K562 (cell line): Measurements from ENCODE around the gene SMARCC1. TPM values are rescaled to one million over a fixed set of nuclear protein-coding genes. Genes with fewer than 3 reads are reported as not detected.

Source experiments
- BDP1 ChIP-seq: IDR thresholded peaks from 3 replicates; pipeline ENCODE4 v1.6.1; 2011; ENCODE audit not compliant: insufficient read length, insufficient read depth
- CBX2 ChIP-seq: fragments of 200-600 bp; sonication (generic); IDR thresholded peaks from one replicate; pipeline ENCODE4 v1.6.1; 2012; ENCODE audit warnings: mild to moderate bottlenecking, low read length, inconsistent platforms; ENCODE audit not compliant: insufficient read depth, poor library complexity, severe bottlenecking
- COPS2 ChIP-seq: fragments of 450-650 bp; conservative IDR thresholded peaks from 2 replicates; pipeline ENCODE4 v1.6.1; 2016; ENCODE audit warnings: mild to moderate bottlenecking, moderate library complexity
- DNMT1 ChIP-seq: fragments of 450-650 bp; IDR thresholded peaks from 2 replicates; pipeline ENCODE4 v1.6.1; 2016; ENCODE audit warnings: antibody characterized with exemption, mild to moderate bottlenecking
- ETV5 ChIP-seq: sonication (generic); formaldehyde crosslinking; IDR thresholded peaks from 2 replicates; pipeline ENCODE4 v1.4.0; 2020; ENCODE audit warnings: low read depth, mild to moderate bottlenecking, missing genetic modification reagents
- FOXJ3 ChIP-seq: sonication (generic); formaldehyde crosslinking; IDR thresholded peaks from 2 replicates; pipeline ENCODE4 v1.4.0; 2020; ENCODE audit warnings: mild to moderate bottlenecking, missing genetic modification reagents
- GATAD2B ChIP-seq: fragments of 450-650 bp; IDR thresholded peaks from 2 replicates; pipeline ENCODE4 v1.6.1; 2017; ENCODE audit warnings: mild to moderate bottlenecking, borderline replicate concordance
- HDAC1 ChIP-seq, 2 experiments: fragments of 450-650 bp; IDR thresholded peaks; 2 replicates each; pipeline ENCODE4 v1.6.1; 2016 to 2017; ENCODE audit warnings: inconsistent platforms in 1 of 2, mild to moderate bottlenecking in 1 of 2, moderate library complexity in 1 of 2
- HDAC3 ChIP-seq: fragments of 450-650 bp; IDR thresholded peaks from 2 replicates; pipeline ENCODE4 v1.6.1; 2018; ENCODE audit warnings: borderline replicate concordance, mild to moderate bottlenecking, moderate library complexity; ENCODE audit not compliant: partially characterized antibody
- HDAC8 ChIP-seq: fragments of 450-650 bp; IDR thresholded peaks from 2 replicates; pipeline ENCODE4 v1.6.1; 2016; ENCODE audit warnings: mild to moderate bottlenecking, missing genetic modification characterization, moderate library complexity, missing compliant biosample characterization
- HMBOX1 ChIP-seq: sonication (generic); IDR thresholded peaks from 2 replicates; pipeline ENCODE4 v1.6.1; 2016
- KLF13 ChIP-seq: fragments of 450-650 bp; IDR thresholded peaks from 2 replicates; pipeline ENCODE4 v1.6.1; 2016; ENCODE audit warnings: missing genetic modification characterization, low read depth, mild to moderate bottlenecking, missing compliant biosample characterization, moderate library complexity, borderline replicate concordance
- MBD2 ChIP-seq: sonication (generic); IDR thresholded peaks from 2 replicates; pipeline ENCODE4 v1.6.1; 2016; ENCODE audit warnings: low read depth, borderline replicate concordance
- MTA2 ChIP-seq: fragments of 450-650 bp; IDR thresholded peaks from 2 replicates; pipeline ENCODE4 v1.6.1; 2016; ENCODE audit warnings: low read depth
- MYBL2 ChIP-seq, 2 experiments: fragments of 450-650 bp in 1 of 2; sonication (generic) in 1 of 2; formaldehyde crosslinking in 1 of 2; IDR thresholded peaks; 2 replicates each; pipeline versions ENCODE4 v1.6.1 to v1.8.1; 2017 to 2022; ENCODE audit warnings: borderline replicate concordance in 1 of 2, inconsistent platforms in 1 of 2, low read depth in 1 of 2, mild to moderate bottlenecking in 1 of 2, missing genetic modification reagents in 1 of 2, moderate library complexity in 1 of 2
- PCBP1 ChIP-seq: fragments of 200-400 bp; formaldehyde crosslinking; IDR thresholded peaks from 2 replicates; pipeline ENCODE4 v1.6.1; 2018; ENCODE audit warnings: mild to moderate bottlenecking, low read depth, low read length; ENCODE audit not compliant: poor library complexity, severe bottlenecking
- PML ChIP-seq: IDR thresholded peaks from 2 replicates; pipeline ENCODE4 v1.6.1; 2012; ENCODE audit warnings: low read length, inconsistent platforms
- RBFOX2 ChIP-seq: fragments of 200-400 bp; formaldehyde crosslinking; IDR thresholded peaks from 2 replicates; pipeline ENCODE4 v1.6.1; 2017; ENCODE audit warnings: low read depth, mild to moderate bottlenecking, low read length, moderate library complexity
- SMAD4 ChIP-seq: fragments of 250-450 bp; sonication (Bioruptor Pico); conservative IDR thresholded peaks from 2 replicates; pipeline ENCODE4 v1.8.0; 2021; ENCODE audit warnings: inconsistent platforms, mild to moderate bottlenecking, moderate library complexity
- SNIP1 ChIP-seq: fragments of 450-650 bp; IDR thresholded peaks from 2 replicates; pipeline ENCODE4 v1.7.1; 2017; ENCODE audit warnings: low read depth, mild to moderate bottlenecking
- SNRNP70 ChIP-seq: fragments of 200-400 bp; formaldehyde crosslinking; optimal IDR thresholded peaks from 2 replicates; pipeline ENCODE3; 2017; ENCODE audit warnings: low read depth, low read length
- TAF1 ChIP-seq: IDR thresholded peaks from 2 replicates; pipeline ENCODE4 v1.6.1; 2011; ENCODE audit warnings: mild to moderate bottlenecking, low read length, moderate library complexity; ENCODE audit not compliant: insufficient read depth, control insufficient read depth, severe bottlenecking; ENCODE audit errors: extremely low read depth
- TCFL5 ChIP-seq: fragments of 250-450 bp; sonication (Bioruptor Pico); conservative IDR thresholded peaks from 2 replicates; pipeline ENCODE4 v1.6.1; 2021; ENCODE audit warnings: mild to moderate bottlenecking, moderate library complexity, matching md5 sums
- ZBTB34 ChIP-seq: fragments of 250-450 bp; sonication (Bioruptor Pico); IDR thresholded peaks from 2 replicates; pipeline ENCODE4 v1.8.0; 2021; ENCODE audit warnings: mild to moderate bottlenecking, moderate library complexity
- ZNF134 ChIP-seq: fragments of 250-450 bp; sonication (Bioruptor Pico); conservative IDR thresholded peaks from 2 replicates; pipeline ENCODE4 v1.4.0; 2020
- ZNF274 ChIP-seq: IDR thresholded peaks from 2 replicates; pipeline ENCODE4 v1.6.1; 2011; ENCODE audit warnings: low read depth, mild to moderate bottlenecking, low read length, moderate library complexity, borderline replicate concordance
- ZNF551 ChIP-seq: fragments of 250-450 bp; sonication (Bioruptor Pico); IDR thresholded peaks from 2 replicates; pipeline ENCODE4 v1.5.0; 2021; ENCODE audit warnings: mild to moderate bottlenecking, moderate library complexity
- ZNF589 ChIP-seq: fragments of 200-800 bp; sonication (Bioruptor generic); IDR thresholded peaks from 2 replicates; pipeline ENCODE4 v1.6.1; 2016; ENCODE audit warnings: low read depth, missing genetic modification characterization, missing compliant biosample characterization
- polyA plus RNA-seq, 8 experiments: library from polyadenylated mRNA; depleted of rRNA in 4 of 8; stranded (reverse) in 5 of 8; unstranded in 3 of 8; fragments of >200 nt; fragmentation: Nextera tagmentation in 2 of 8; fragmentation: Illumina TruSeq in 1 of 8; extraction: Ambion mirVana in 2 of 8; extraction: Trizol in 1 of 8; gene quantifications; 2 replicates each; pipeline versions ENCODE4 v1.2.1 to v1.2.3, GENCODE V29; 2011 to 2014; ENCODE audit warnings: inconsistent platforms in 1 of 8, missing spikeins in 1 of 8
- total RNA-seq, 7 experiments: library from RNA; depleted of rRNA in 6 of 7; stranded (reverse); fragments of >200 nt in 6 of 7; fragmentation: Illumina TruSeq in 2 of 7; extraction: Trizol in 2 of 7; gene quantifications; 2 replicates each; pipeline versions ENCODE4 v1.2.1 to v1.2.3, GENCODE V29; 2011 to 2021; ENCODE audit warnings: low replicate concordance in 1 of 7

Gene SMARCC1
- total and polyA plus RNA-seq, 9 of the 15 experiments (the other 6 are each of a cell fraction or from before 2014, with no cell fraction given): 20.7 to 199 (median 66.0) TPM

- no peak for TF ChIP-seq GATAD2B
- TF ChIP-seq PCBP1: no peak
- TF ChIP-seq PML: peak; percentile 81
- no peak for TF ChIP-seq RBFOX2
- no peak for TF ChIP-seq KLF13 (tag)
- TF ChIP-seq ZNF274: no peak
- TF ChIP-seq MBD2: no peak; the same call in 1 of the 2 replicates
- peak; percentile 33; the same call in 1 of the 2 replicates for TF ChIP-seq SMAD4 (CRISPR knock-in tag)
- TF ChIP-seq SNIP1: no peak
- TF ChIP-seq BDP1: no peak
- no peak for TF ChIP-seq ZBTB34 (CRISPR knock-in tag)
- TF ChIP-seq ZNF589 (CRISPR knock-in tag): no peak
- no peak for TF ChIP-seq DNMT1
- no peak for TF ChIP-seq HMBOX1
- TF ChIP-seq SNRNP70: no peak
- TF ChIP-seq ZNF551 (CRISPR knock-in tag): no peak
- TF ChIP-seq MTA2: peak; percentile 88
- TF ChIP-seq HDAC1 (IDR thresholded peaks at IDR 0.05): peak in 1 of 2 experiments; percentile 64; a peak in 2 of 4 replicates
- no peak for TF ChIP-seq HDAC3
- TF ChIP-seq COPS2: no peak
- TF ChIP-seq TCFL5 (CRISPR knock-in tag): no peak
- no peak for TF ChIP-seq FOXJ3 (CRISPR knock-in tag)
- peak; percentile 42; the same call in 1 of the 2 replicates for TF ChIP-seq MYBL2 (IDR thresholded peaks at IDR 0.05; ENCODE audit: low read depth)
- TF ChIP-seq MYBL2 (CRISPR knock-in tag; IDR thresholded peaks at IDR 0.05; ENCODE audit: borderline replicate concordance): no peak
- no peak for TF ChIP-seq TAF1
- no peak for TF ChIP-seq CBX2
- no peak for TF ChIP-seq ZNF134 (CRISPR knock-in tag)
- TF ChIP-seq ETV5: no peak
- TF ChIP-seq HDAC8 (tag): no peak
Observed at GRCh38 chr3:47762233-47762632, 19.5 kb downstream of the SMARCC1 start (continued).
